Loucy (cell line): ENCODE results near the gene PEAK1.

Experiments used
- H2AFZ ChIP-seq: fragments of 200-600 bp; sonication (generic); 2 replicates; pipeline ENCODE4 v1.6.0; 2016; ENCODE audit warnings: antibody characterized with exemption, mild to moderate bottlenecking, low read length, moderate library complexity
- H3F3A ChIP-seq: fragments of 200-600 bp; 2 replicates; pipeline ENCODE4 v1.6.0; 2016; ENCODE audit warnings: antibody characterized with exemption, low read depth, mild to moderate bottlenecking
- H3K27me3 ChIP-seq: fragments of 200-600 bp; sonication (generic); 2 replicates; pipeline ENCODE4 v1.6.1; 2014; ENCODE audit warnings: low read length, mild to moderate bottlenecking; ENCODE audit not compliant: insufficient read depth, poor library complexity, severe bottlenecking
- H3K36me3 ChIP-seq: fragments of 200-600 bp; sonication (generic); 2 replicates; pipeline ENCODE4 v1.6.1; 2016; ENCODE audit warnings: low read length; ENCODE audit not compliant: insufficient read depth
- H3K4me1 ChIP-seq: fragments of 200-600 bp; sonication (generic); 2 replicates; pipeline ENCODE4 v1.5.1; 2014; ENCODE audit warnings: low read length, mild to moderate bottlenecking; ENCODE audit not compliant: insufficient read depth, poor library complexity, severe bottlenecking
- H3K4me2 ChIP-seq: fragments of 200-600 bp; sonication (generic); 2 replicates; pipeline ENCODE4 v1.6.0; 2014; ENCODE audit warnings: antibody characterized with exemption, low read length, low read depth, mild to moderate bottlenecking; ENCODE audit not compliant: poor library complexity, severe bottlenecking
- H3K4me3 ChIP-seq: fragments of 200-600 bp; sonication (generic); 2 replicates; pipeline ENCODE4 v1.5.1; 2014; ENCODE audit warnings: low read length, mild to moderate bottlenecking, mixed read lengths; ENCODE audit not compliant: poor library complexity, severe bottlenecking
- H3K79me2 ChIP-seq: fragments of 200-600 bp; sonication (generic); 2 replicates; pipeline ENCODE4 v1.6.1; 2014; ENCODE audit warnings: low read length; ENCODE audit not compliant: insufficient read depth
- H3K9ac ChIP-seq: fragments of 200-600 bp; sonication (generic); 2 replicates; pipeline ENCODE4 v1.6.0; 2014; ENCODE audit warnings: mild to moderate bottlenecking, low read depth, low read length, moderate library complexity; ENCODE audit not compliant: poor library complexity, severe bottlenecking
- H3K9me2 ChIP-seq: fragments of 200-600 bp; sonication (generic); replicated peaks from 2 replicates; pipeline ENCODE4 v1.6.1; 2016; ENCODE audit warnings: low read depth, low read length, mixed read lengths
- H3K9me3 ChIP-seq: fragments of 200-600 bp; sonication (generic); 2 replicates; pipeline ENCODE4 v1.6.1; 2014; ENCODE audit warnings: mild to moderate bottlenecking, antibody characterized with exemption, low read length, low read depth; ENCODE audit not compliant: insufficient read depth
- H4K20me1 ChIP-seq: fragments of 200-600 bp; sonication (generic); 2 replicates; pipeline ENCODE4 v1.6.0; 2014; ENCODE audit warnings: antibody characterized with exemption, low read length, mild to moderate bottlenecking; ENCODE audit not compliant: insufficient read depth, poor library complexity, severe bottlenecking
- CTCF ChIP-seq: fragments of 200-600 bp; sonication (generic); conservative IDR thresholded peaks from 2 replicates; pipeline ENCODE4 v1.5.1; 2014; ENCODE audit warnings: mild to moderate bottlenecking, antibody characterized with exemption, low read length
- EZH2phosphoT487 ChIP-seq: fragments of 200-600 bp; IDR thresholded peaks from 2 replicates; pipeline ENCODE4 v1.6.1; 2018; ENCODE audit warnings: antibody characterized with exemption, mild to moderate bottlenecking, moderate library complexity, borderline replicate concordance

Gene PEAK1

GRCh38 chr15:77305953-77306352 lies 114.0 kb downstream of the PEAK1 start:
- Histone ChIP-seq H4K20me1 (peaks cover 5% of the 10 kb centered on the region), H3K4me3 (no peak overlapping the region), H3K4me1 (peaks cover 47% of the 10 kb centered on the region), H3K9me2 (no peaks in the 10 kb centered on the region), H3F3A (no peaks in the 10 kb centered on the region), H2AFZ (no peak overlapping the region), H3K36me3 (no peaks in the 10 kb centered on the region), H3K79me2 (0 out of 2 replicates have a peak, but pooled peaks cover 3% of the 10 kb centered on the region), H3K9me3 (no peaks in the 10 kb centered on the region), H3K4me2 (no peak overlapping the region), H3K27me3 (no peaks in the 10 kb centered on the region), H3K9ac (no peak overlapping the region)
- no peak for TF ChIP-seq CTCF
- no peak for TF ChIP-seq EZH2phosphoT487

DNA sequence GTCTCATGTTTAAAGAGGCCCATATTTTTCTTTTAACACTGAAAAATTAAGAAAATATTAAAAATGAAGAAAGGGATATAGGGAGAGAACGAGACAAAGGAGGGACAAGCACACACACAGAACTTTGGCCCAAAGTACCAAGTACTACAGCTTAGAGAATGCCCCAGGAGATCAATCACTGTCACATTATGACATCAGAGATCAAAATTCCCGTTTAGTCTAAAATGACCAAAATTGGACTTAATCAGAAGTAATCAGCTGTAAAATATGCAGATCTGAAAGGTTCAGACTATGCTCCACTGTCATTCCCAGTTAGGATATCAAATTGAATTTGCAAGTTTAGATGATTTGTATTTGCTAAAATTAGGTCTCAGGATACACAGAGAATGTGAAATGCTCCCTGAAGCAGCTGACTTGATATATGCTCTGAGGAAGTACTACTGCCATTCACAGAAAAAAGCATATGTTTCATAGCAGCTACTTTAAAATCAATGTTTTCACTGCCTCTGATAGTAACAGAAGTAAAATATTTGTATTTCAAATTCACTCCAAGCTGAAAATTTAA lies 123.0 kb downstream of the PEAK1 start:
- Histone ChIP-seq H3F3A (0 out of 2 replicates have a peak, but pooled peaks cover 2% of the 10 kb centered on the region), H3K36me3 (no peaks in the 10 kb centered on the region), H3K4me1 (no peaks in the 10 kb centered on the region), H2AFZ (no peak overlapping the region), H3K27me3 (no peaks in the 10 kb centered on the region), H3K4me3 (no peak overlapping the region), H3K9me2 (no peaks in the 10 kb centered on the region), H3K4me2 (no peak overlapping the region), H3K9me3 (no peaks in the 10 kb centered on the region), H4K20me1 (no peaks in the 10 kb centered on the region), H3K9ac (no peak overlapping the region), H3K79me2 (no peaks in the 10 kb centered on the region)
- TF ChIP-seq EZH2phosphoT487: no peak
- no peak for TF ChIP-seq CTCF

- TF ChIP-seq EZH2phosphoT487 (no peak), CTCF (no peak)
- no peaks in the 10 kb centered on the region for H4K20me1 ChIP-seq
- H3F3A ChIP-seq: 0 out of 2 replicates have a peak, but pooled peaks cover 2% of the 10 kb centered on the region
- no peaks in the 10 kb centered on the region for H3K9me2 ChIP-seq
- H3K4me3 ChIP-seq: no peak overlapping the region
- no peaks in the 10 kb centered on the region for H3K79me2 ChIP-seq
- H3K9ac ChIP-seq: no peak overlapping the region
- no peaks in the 10 kb centered on the region for H3K9me3 ChIP-seq
- H3K27me3 ChIP-seq: no peaks in the 10 kb centered on the region
- no peaks in the 10 kb centered on the region for H3K4me1 ChIP-seq
- no peaks in the 10 kb centered on the region for H3K36me3 ChIP-seq
- no peak overlapping the region for H2AFZ ChIP-seq
- no peak overlapping the region for H3K4me2 ChIP-seq
These were observed 124.5 kb downstream of the PEAK1 start for GRCh38 chr15:77295446-77295845.
